HG02943 (cell line): Measurements from ENCODE around the gene C15orf62.

Source experiments
- ATAC-seq: cut with Tn5 transposase; IDR thresholded peaks from one replicate; pipeline ENCODE4 v1.9.1; 2021; ENCODE audit warnings: mild to moderate bottlenecking, low read depth, moderate library complexity; ENCODE audit not compliant: unreplicated experiment

C15orf62 gene

GRCh38 chr15:40754883-40755811 lies 14.6 kb upstream of the C15orf62 start, which contains the start of gene RMDN3:
Gene RMDN3, minus strand, starts transcription at chr15:40755254. Its CDS starts 471 bp downstream, at chr15:40754783.
- ATAC-seq: peak; percentile 73

- ATAC-seq: no peak
Observed at GRCh38 chr15:40755812-40756208, 14.0 kb upstream of the C15orf62 start.

GRCh38 chr15:40756938-40757337 lies 12.8 kb upstream of the C15orf62 start:
- ATAC-seq: no peak

GRCh38 chr15:40759961-40760360 lies 9.8 kb upstream of the C15orf62 start:
- no peak for ATAC-seq

GRCh38 chr15:40762919-40763800 lies 6.6 kb upstream of the C15orf62 start:
- no peak for ATAC-seq

- no peak for ATAC-seq
Observed at GRCh38 chr15:40763801-40764628, 5.8 kb upstream of the C15orf62 start, which contains the start of gene GCHFR. Gene GCHFR, plus strand, starts transcription at chr15:40764068. Its CDS starts 113 bp downstream, at chr15:40764181.

GRCh38 chr15:40764629-40765103 lies 5.1 kb upstream of the C15orf62 start:
- no peak for ATAC-seq

GRCh38 chr15:40766194-40766815 lies 3.5 kb upstream of the C15orf62 start:
- no peak for ATAC-seq

GRCh38 chr15:40766906-40767837 lies 2.6 kb upstream of the C15orf62 start:
- ATAC-seq: no peak

GRCh38 chr15:40767838-40768500 lies 1.8 kb upstream of the C15orf62 start:
- no peak for ATAC-seq

GRCh38 chr15:40768521-40769273 lies 1.1 kb upstream of the C15orf62 start:
- ATAC-seq: no peak

GRCh38 chr15:40770147-40770721 lies 454 bp downstream of the C15orf62 start:
- ATAC-seq: no peak

- ATAC-seq: no peak
Observed at GRCh38 chr15:40771242-40771641, 1.5 kb downstream of the C15orf62 start.

- no peak for ATAC-seq
Observed at GRCh38 chr15:40772014-40772413, 2.2 kb downstream of the C15orf62 start.

GRCh38 chr15:40773496-40773895 lies 3.7 kb downstream of the C15orf62 start:
- ATAC-seq: no peak

- ATAC-seq: no peak
Observed at GRCh38 chr15:40773902-40774301, 4.1 kb downstream of the C15orf62 start.

GRCh38 chr15:40775007-40775406 lies 5.2 kb downstream of the C15orf62 start:
- no peak for ATAC-seq
